K562 (cell line): ENCODE data around the gene PPARD. TPM values are rescaled to one million over a fixed set of nuclear protein-coding genes. Genes with fewer than 3 reads are reported as not detected.

Experiments
- FOXJ3 ChIP-seq: sonication (generic); formaldehyde crosslinking; IDR thresholded peaks from 2 replicates; pipeline ENCODE4 v1.4.0; 2020; ENCODE audit warnings: mild to moderate bottlenecking, missing genetic modification reagents
- GATAD2B ChIP-seq: fragments of 450-650 bp; IDR thresholded peaks from 2 replicates; pipeline ENCODE4 v1.6.1; 2017; ENCODE audit warnings: mild to moderate bottlenecking, borderline replicate concordance
- HDAC2 ChIP-seq: fragments of 450-650 bp; IDR thresholded peaks from 2 replicates; pipeline ENCODE4 v1.6.1; 2016; ENCODE audit warnings: mild to moderate bottlenecking
- MYBL2 ChIP-seq, 2 experiments: fragments of 450-650 bp in 1 of 2; sonication (generic) in 1 of 2; formaldehyde crosslinking in 1 of 2; IDR thresholded peaks; 2 replicates each; pipeline versions ENCODE4 v1.6.1 to v1.8.1; 2017 to 2022; ENCODE audit warnings: borderline replicate concordance in 1 of 2, inconsistent platforms in 1 of 2, low read depth in 1 of 2, mild to moderate bottlenecking in 1 of 2, missing genetic modification reagents in 1 of 2, moderate library complexity in 1 of 2
- NBN ChIP-seq: fragments of 450-650 bp; IDR thresholded peaks from 2 replicates; pipeline ENCODE4 v1.6.1; 2016; ENCODE audit warnings: low read depth, mild to moderate bottlenecking
- PURB ChIP-seq: sonication (generic); formaldehyde crosslinking; IDR thresholded peaks from 2 replicates; pipeline ENCODE4 v1.9.0; 2021; ENCODE audit warnings: low read depth, mild to moderate bottlenecking, missing genetic modification reagents
- ZBTB9 ChIP-seq: fragments of 450-650 bp; formaldehyde crosslinking; IDR thresholded peaks from 2 replicates; pipeline ENCODE4 v1.4.0; 2020; ENCODE audit warnings: mild to moderate bottlenecking, moderate library complexity
- ZNF766 ChIP-seq: fragments of 200-800 bp; sonication (Bioruptor generic); conservative IDR thresholded peaks from 2 replicates; pipeline ENCODE4 v1.6.1; 2016; ENCODE audit warnings: missing genetic modification characterization, missing compliant biosample characterization
- polyA plus RNA-seq, 8 experiments: library from polyadenylated mRNA; depleted of rRNA in 4 of 8; stranded (reverse) in 5 of 8; unstranded in 3 of 8; fragments of >200 nt; fragmentation: Nextera tagmentation in 2 of 8; fragmentation: Illumina TruSeq in 1 of 8; extraction: Ambion mirVana in 2 of 8; extraction: Trizol in 1 of 8; gene quantifications; 2 replicates each; pipeline versions ENCODE4 v1.2.1 to v1.2.3, GENCODE V29; 2011 to 2014; ENCODE audit warnings: inconsistent platforms in 1 of 8, missing spikeins in 1 of 8
- total RNA-seq, 7 experiments: library from RNA; depleted of rRNA in 6 of 7; stranded (reverse); fragments of >200 nt in 6 of 7; fragmentation: Illumina TruSeq in 2 of 7; extraction: Trizol in 2 of 7; gene quantifications; 2 replicates each; pipeline versions ENCODE4 v1.2.1 to v1.2.3, GENCODE V29; 2011 to 2021; ENCODE audit warnings: low replicate concordance in 1 of 7

The PPARD gene
- total and polyA plus RNA-seq, 9 of the 15 experiments (the other 6 are each of a cell fraction or from before 2014, with no cell fraction given), result 0.14 to 13.2 (median 3.8) TPM

GRCh38 chr6:35449287-35449881, 107.0 kb downstream of the PPARD start (continued):
- TF ChIP-seq PURB (CRISPR knock-in tag), result no peak
- no peak for TF ChIP-seq ZBTB9
- TF ChIP-seq FOXJ3 (CRISPR knock-in tag), result no peak
- no peak for TF ChIP-seq GATAD2B
- TF ChIP-seq NBN, result no peak
- peak; percentile 53; the same call in 1 of the 2 replicates for TF ChIP-seq ZNF766 (CRISPR knock-in tag)
- no peak for TF ChIP-seq MYBL2 (IDR thresholded peaks at IDR 0.05; ENCODE audit: low read depth)
- TF ChIP-seq MYBL2 (CRISPR knock-in tag; IDR thresholded peaks at IDR 0.05; ENCODE audit: borderline replicate concordance), result no peak
- TF ChIP-seq HDAC2, result no peak
